K562 (cell line): ENCODE measurements around the gene CD46. TPM values are rescaled to one million over a fixed set of nuclear protein-coding genes. Genes with fewer than 3 reads are reported as not detected.

Source experiments
- ATAC-seq: fragments of 200-7000 bp; cut with Tn5 transposase; 3 replicates; pipeline ENCODE4 v1.9.1; 2020; ENCODE audit warnings: moderate library complexity
- BruUV-seq: library from RNA; stranded (reverse); fragments of 400-500 nt; replicated peaks from 2 replicates; lab custom pipeline; 2021; lab: Mats Ljungman, UMichigan
- CTCF ChIA-PET: fragments of 300-600 bp; formaldehyde crosslinking; extraction: SDS; loops from one replicate; lab custom pipeline; 2021; ENCODE audit warnings: low intra/inter-chr PET ratio; lab: Yijun Ruan, JAX
- POLR2A ChIA-PET: fragments of 300-600, 350-650 bp; sonication (Branson Sonifier 250); formaldehyde crosslinking; extraction: SDS; loops from one replicate; lab custom pipeline; 2021; ENCODE audit warnings: antibody characterized with exemption, inconsistent platforms; lab: Yijun Ruan, JAX
- DNase-seq, 4 experiments: peaks; one replicate each; pipeline versions ENCODE4 v3.0.0 to v3.0.0-alpha.2; 2011 to 2018; ENCODE audit warnings: low spot score in 3 of 4, mixed read lengths in 3 of 4; ENCODE audit errors: extremely low read depth in 1 of 4
- FAIRE-seq: peaks from 2 replicates; lab custom pipeline; 2011; peaks lifted over from hg19 to GRCh38; lab: Jason Lieb, UNC
- H2AFZ ChIP-seq: 2 replicates; pipeline ENCODE4 v1.6.0; 2011; ENCODE audit warnings: low read depth, low read length, control low read depth, inconsistent platforms
- H3K27ac ChIP-seq: fragments of 200-600 bp; 3 replicates; pipeline ENCODE4 v1.8.0; 2011; ENCODE audit warnings: low read depth, mild to moderate bottlenecking, control low read depth, inconsistent platforms, low read length, moderate library complexity, mixed read lengths; ENCODE audit errors: extremely low read depth
- H3K27me3 ChIP-seq, 2 experiments: fragments of 300-600 bp in 1 of 2; 2 replicates in 1 of 2; 3 replicates in 1 of 2; pipeline versions ENCODE4 v1.6.0 to v1.8.0; 2011; ENCODE audit warnings: inconsistent platforms in 2 of 2, low read length in 2 of 2, mild to moderate bottlenecking in 1 of 2, mixed read lengths in 1 of 2, moderate library complexity in 1 of 2; ENCODE audit not compliant: control insufficient read depth in 2 of 2, insufficient read depth in 2 of 2
- H3K36me3 ChIP-seq: fragments of 300-600 bp; 3 replicates; pipeline ENCODE4 v1.8.0; 2011; ENCODE audit warnings: mild to moderate bottlenecking, low read length, inconsistent platforms; ENCODE audit not compliant: control insufficient read depth, insufficient read depth
- H3K4me1 ChIP-seq, 2 experiments: fragments of 200-600 bp in 1 of 2; replicated peaks in 1 of 2; 2 replicates in 1 of 2; 3 replicates in 1 of 2; pipeline versions ENCODE4 v1.5.1 to v1.8.0; 2011; ENCODE audit warnings: inconsistent platforms in 2 of 2, low read length in 2 of 2, mild to moderate bottlenecking in 1 of 2, mixed read lengths in 1 of 2, moderate library complexity in 1 of 2; ENCODE audit not compliant: control insufficient read depth in 2 of 2, insufficient read depth in 2 of 2
- H3K4me2 ChIP-seq: 2 replicates; pipeline ENCODE4 v1.6.1; 2011; ENCODE audit warnings: low read length, control low read depth, inconsistent platforms, mixed read lengths; ENCODE audit not compliant: insufficient read depth
- H3K4me3 ChIP-seq: fragments of 200-600 bp; sonication (generic), shearing (Covaris generic); 2 replicates; pipeline ENCODE4 v1.5.1; 2016; ENCODE audit warnings: control low read depth, inconsistent platforms
- H3K79me2 ChIP-seq: fragments of 200-600 bp; 3 replicates; pipeline ENCODE4 v1.8.0; 2011; ENCODE audit warnings: low read length, inconsistent platforms; ENCODE audit not compliant: control insufficient read depth, insufficient read depth
- H3K9ac ChIP-seq, 2 experiments: 2 replicates each; pipeline versions ENCODE4 v1.6.0 to v1.6.1; 2011; ENCODE audit warnings: low read depth in 2 of 2, low read length in 2 of 2, control low read depth in 1 of 2, inconsistent platforms in 1 of 2, mild to moderate bottlenecking in 1 of 2, mixed read lengths in 1 of 2; ENCODE audit not compliant: insufficient read depth in 1 of 2
- H3K9me1 ChIP-seq: one replicate; pipeline ENCODE4 v1.6.0; 2011; ENCODE audit warnings: inconsistent platforms, mild to moderate bottlenecking, low read length, moderate library complexity; ENCODE audit not compliant: control insufficient read depth, insufficient read depth
- H3K9me3 ChIP-seq: replicated peaks from 2 replicates; pipeline ENCODE4 v1.5.1; 2011; ENCODE audit warnings: low read depth, low read length, inconsistent platforms; ENCODE audit not compliant: control insufficient read depth, insufficient read depth
- H4K20me1 ChIP-seq: replicated peaks from 2 replicates; pipeline ENCODE4 v1.6.1; 2011; ENCODE audit warnings: low read length, inconsistent platforms, mixed read lengths; ENCODE audit not compliant: control insufficient read depth, insufficient read depth
- CHD4 ChIP-seq: fragments of 200-600 bp; sonication (generic); IDR thresholded peaks from 3 replicates; pipeline ENCODE4 v1.6.1; 2012; ENCODE audit warnings: low read depth, mild to moderate bottlenecking, mixed read lengths, low read length, inconsistent platforms; ENCODE audit not compliant: insufficient read depth, insufficient replicate concordance, poor library complexity, severe bottlenecking
- RAD51 ChIP-seq: fragments of 450-650 bp; IDR thresholded peaks from 2 replicates; pipeline ENCODE4 v1.7.1; 2016; ENCODE audit warnings: low read depth, mild to moderate bottlenecking, borderline replicate concordance
- SAFB ChIP-seq: fragments of 200-400 bp; formaldehyde crosslinking; IDR thresholded peaks from 2 replicates; pipeline ENCODE4 v1.6.1; 2017; ENCODE audit warnings: low read depth, low read length, borderline replicate concordance
- SRSF9 ChIP-seq: fragments of 200-400 bp; formaldehyde crosslinking; IDR thresholded peaks from 2 replicates; pipeline ENCODE4 v1.6.1; 2017; ENCODE audit warnings: low read depth, low read length, borderline replicate concordance
- ZNF263 ChIP-seq: sonication (generic); formaldehyde crosslinking; IDR thresholded peaks from 2 replicates; pipeline ENCODE4 v1.8.0; 2022; ENCODE audit warnings: mild to moderate bottlenecking, missing genetic modification reagents, borderline replicate concordance
- ZNF707 ChIP-seq: fragments of 250-450 bp; sonication (Bioruptor Pico); conservative IDR thresholded peaks from 2 replicates; pipeline ENCODE4 v1.8.0; 2022; ENCODE audit warnings: inconsistent platforms, mild to moderate bottlenecking, moderate library complexity
- in situ Hi-C: fragments of 300-500 bp; cut with MboI; formaldehyde crosslinking; loops from 4 replicates; pipeline ENCODE4 v1.15.0; 2018; ENCODE audit warnings: inconsistent platforms, mixed read lengths
- intact Hi-C: fragments of 100-400 bp; cut with micrococcal nuclease; formaldehyde crosslinking; loops from 2 replicates; pipeline ENCODE4 v1.14.2; 2022
- polyA plus RNA-seq, 8 experiments: library from polyadenylated mRNA; depleted of rRNA in 4 of 8; stranded (reverse) in 5 of 8; unstranded in 3 of 8; fragments of >200 nt; fragmentation: Nextera tagmentation in 2 of 8; fragmentation: Illumina TruSeq in 1 of 8; extraction: Ambion mirVana in 2 of 8; extraction: Trizol in 1 of 8; gene quantifications; 2 replicates each; pipeline versions ENCODE4 v1.2.1 to v1.2.3, GENCODE V29; 2011 to 2014; ENCODE audit warnings: inconsistent platforms in 1 of 8, missing spikeins in 1 of 8
- total RNA-seq, 7 experiments: library from RNA; depleted of rRNA in 6 of 7; stranded (reverse); fragments of >200 nt in 6 of 7; fragmentation: Illumina TruSeq in 2 of 7; extraction: Trizol in 2 of 7; gene quantifications; 2 replicates each; pipeline versions ENCODE4 v1.2.1 to v1.2.3, GENCODE V29; 2011 to 2021; ENCODE audit warnings: low replicate concordance in 1 of 7

Gene CD46
- total and polyA plus RNA-seq, 9 of the 15 experiments (the other 6 are each of a cell fraction or from before 2014, with no cell fraction given) = 87.9 to 374 (median 156) TPM

DNA sequence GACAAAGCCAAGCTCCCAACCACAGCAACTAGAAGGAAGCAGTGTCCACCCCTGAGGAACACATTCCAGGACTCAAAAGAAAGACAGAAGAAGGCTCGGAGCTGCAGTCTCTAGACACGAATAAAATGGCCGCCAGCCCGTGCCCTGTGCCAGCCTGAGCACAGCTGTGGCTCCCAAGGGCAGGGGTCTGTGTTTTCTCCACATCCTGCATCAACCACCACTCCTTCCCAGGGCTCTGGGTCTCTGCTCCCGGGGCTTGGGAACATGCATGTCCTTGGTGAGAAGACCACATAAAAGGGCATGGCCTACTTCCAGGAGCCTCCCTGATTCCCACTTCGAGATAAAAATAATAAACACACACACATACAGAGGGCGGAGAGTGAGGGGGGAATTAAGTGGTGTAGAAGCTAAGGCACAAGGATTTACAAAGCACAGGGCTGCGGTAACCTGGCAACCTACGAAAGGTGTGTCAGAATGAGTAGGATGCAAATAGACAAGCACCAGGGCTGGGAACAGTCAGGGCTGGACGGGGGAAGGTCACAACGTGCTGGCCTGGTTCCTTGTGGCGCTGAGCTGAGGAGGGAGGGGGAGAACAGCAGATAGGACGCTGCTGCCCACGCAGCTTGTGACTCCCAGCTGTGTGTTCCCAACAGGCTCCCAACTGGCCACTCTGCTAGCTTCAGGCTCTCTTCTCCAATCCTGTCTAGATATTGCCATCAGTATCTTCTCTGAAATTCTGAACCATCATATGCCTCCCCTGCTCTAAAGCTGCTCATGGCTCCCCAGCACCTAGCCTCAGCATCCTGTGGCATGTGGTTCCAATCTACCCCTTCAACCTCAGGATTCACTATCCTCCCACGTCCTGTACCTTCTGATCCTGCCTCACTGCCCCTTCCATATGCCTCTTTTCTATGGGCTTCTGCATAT is 86.6 kb downstream of the CD46 start (continued):
- TF ChIP-seq SAFB = no peak
- no peak for TF ChIP-seq ZNF707 (CRISPR knock-in tag)
- no peak for TF ChIP-seq RAD51
- TF ChIP-seq, all 486 proteins: peak for 35

DNA sequence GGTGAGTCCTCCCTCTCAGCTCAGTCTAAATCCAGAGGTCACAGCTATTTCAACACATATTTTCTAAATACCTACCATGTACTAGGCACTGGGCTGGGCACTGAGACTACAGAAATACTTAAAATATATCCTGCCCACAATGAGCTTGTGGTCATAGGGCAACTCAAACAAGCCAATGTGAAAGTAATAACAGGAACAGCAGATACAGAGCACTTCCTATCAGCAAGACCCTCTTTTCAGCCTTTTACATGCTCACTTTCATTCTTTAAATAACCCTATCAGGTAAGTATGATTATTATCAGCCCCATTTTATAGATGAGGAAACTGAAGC is 87.2 kb downstream of the CD46 start:
- Histone ChIP-seq H3K4me2 (peak overlapping the region; percentile 55; the same call in 1 of the 2 replicates), H3K27me3 (no peaks in the 10 kb centered on the region), H3K9ac (no peak overlapping the region), H4K20me1 (no peaks in the 10 kb centered on the region), H2AFZ (no peak overlapping the region), H3K36me3 (peaks cover under 1% of the 10 kb centered on the region; the same call in 2 of the 3 replicates), H3K9me1 (no peaks in the 10 kb centered on the region), H3K9me3 (no peaks in the 10 kb centered on the region)
- BruUV-seq = no TSS peak
- ChIA-PET POLR2A (interaction anchor here (1.0 to 3.0 kb wide), 7 partner anchors 9 to 39 kb away, joined by 3 to 12 read pairs (median 6); no protein-coding TSS in a partner anchor), CTCF (no interaction called here)
- no peak for DNase-seq
- FAIRE-seq = no peak
- no peak for ATAC-seq
- no peak for TF ChIP-seq SRSF9
- TF ChIP-seq CHD4 = peak; percentile 30
- peak; percentile 26; the same call in 1 of the 2 replicates for TF ChIP-seq ZNF263 (CRISPR knock-in tag)
- TF ChIP-seq, all 486 proteins: peak for 2
- no peak overlapping the region for H3K4me3 ChIP-seq
- in situ Hi-C loops (no loop called here), intact Hi-C loops (no loop called here)
- H3K27ac ChIP-seq = no peak overlapping the region
- H3K79me2 ChIP-seq = peaks cover 7% of the 10 kb centered on the region; the same call in 1 of the 3 replicates
- H3K4me1 ChIP-seq = peaks cover 9 to 18% of the 10 kb centered on the region in 2 experiments
